ENCODE results near the gene UAP1L1. TPM values are rescaled to one million over a fixed set of nuclear protein-coding genes. Genes with fewer than 3 reads are reported as not detected.

Gene UAP1L1, protein sequence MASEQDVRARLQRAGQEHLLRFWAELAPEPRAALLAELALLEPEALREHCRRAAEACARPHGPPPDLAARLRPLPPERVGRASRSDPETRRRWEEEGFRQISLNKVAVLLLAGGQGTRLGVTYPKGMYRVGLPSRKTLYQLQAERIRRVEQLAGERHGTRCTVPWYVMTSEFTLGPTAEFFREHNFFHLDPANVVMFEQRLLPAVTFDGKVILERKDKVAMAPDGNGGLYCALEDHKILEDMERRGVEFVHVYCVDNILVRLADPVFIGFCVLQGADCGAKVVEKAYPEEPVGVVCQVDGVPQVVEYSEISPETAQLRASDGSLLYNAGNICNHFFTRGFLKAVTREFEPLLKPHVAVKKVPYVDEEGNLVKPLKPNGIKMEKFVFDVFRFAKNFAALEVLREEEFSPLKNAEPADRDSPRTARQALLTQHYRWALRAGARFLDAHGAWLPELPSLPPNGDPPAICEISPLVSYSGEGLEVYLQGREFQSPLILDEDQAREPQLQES
- total RNA-seq (10 to 100 TPM in 1 of 6 donors, 1 to 10 TPM in 5; 5.2 to 13.6 (median 5.9) TPM), polyA plus RNA-seq (10 to 100 TPM; 10.5 to 14.4 TPM)

DNA sequence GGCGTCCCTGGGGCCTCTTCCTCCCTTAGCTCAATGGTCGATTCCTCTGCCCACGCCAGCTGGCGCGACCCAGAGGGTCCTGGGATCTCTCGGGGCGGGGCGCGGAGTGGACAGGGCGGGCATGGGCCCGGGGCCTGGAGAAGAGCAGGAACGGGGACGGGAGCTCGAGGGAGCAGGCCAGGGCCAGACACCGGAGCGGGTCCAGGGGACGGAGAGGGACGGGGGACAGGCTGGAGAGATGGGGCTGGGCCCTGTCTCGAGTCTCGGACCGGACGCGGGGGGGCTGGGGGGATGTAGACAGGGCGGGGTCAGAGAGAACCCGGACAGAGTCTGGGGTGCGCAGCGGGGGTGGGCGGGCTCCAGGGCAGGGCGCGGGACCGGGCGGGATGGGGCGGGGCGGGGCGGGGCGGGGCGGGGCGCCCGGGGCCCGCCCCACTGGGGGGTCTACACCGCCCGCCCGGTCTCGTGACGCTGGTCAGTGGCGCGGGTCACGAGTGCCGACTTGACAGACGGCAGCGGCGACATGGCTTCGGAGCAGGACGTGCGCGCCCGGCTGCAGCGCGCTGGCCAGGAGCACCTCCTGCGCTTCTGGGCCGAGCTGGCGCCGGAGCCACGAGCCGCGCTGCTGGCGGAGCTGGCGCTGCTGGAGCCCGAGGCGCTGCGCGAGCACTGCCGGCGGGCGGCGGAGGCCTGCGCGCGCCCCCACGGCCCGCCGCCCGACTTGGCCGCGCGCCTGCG is at the start of gene UAP1L1:
UAP1L1 (plus strand) TSS at position 508 of the 738 bp plus-strand sequence; CDS start at position 524, 16 bp downstream.
- ATAC-seq = peak; percentile 52 to 77 (median 66)
- WGBS, 2 donors = 2 to 5% methylated on average over 32 to 84 of the region's 87 CpGs
- H3K27ac ChIP-seq = peak within 1 kb of the TSS in 1 of 4 donors; percentile 38

DNA sequence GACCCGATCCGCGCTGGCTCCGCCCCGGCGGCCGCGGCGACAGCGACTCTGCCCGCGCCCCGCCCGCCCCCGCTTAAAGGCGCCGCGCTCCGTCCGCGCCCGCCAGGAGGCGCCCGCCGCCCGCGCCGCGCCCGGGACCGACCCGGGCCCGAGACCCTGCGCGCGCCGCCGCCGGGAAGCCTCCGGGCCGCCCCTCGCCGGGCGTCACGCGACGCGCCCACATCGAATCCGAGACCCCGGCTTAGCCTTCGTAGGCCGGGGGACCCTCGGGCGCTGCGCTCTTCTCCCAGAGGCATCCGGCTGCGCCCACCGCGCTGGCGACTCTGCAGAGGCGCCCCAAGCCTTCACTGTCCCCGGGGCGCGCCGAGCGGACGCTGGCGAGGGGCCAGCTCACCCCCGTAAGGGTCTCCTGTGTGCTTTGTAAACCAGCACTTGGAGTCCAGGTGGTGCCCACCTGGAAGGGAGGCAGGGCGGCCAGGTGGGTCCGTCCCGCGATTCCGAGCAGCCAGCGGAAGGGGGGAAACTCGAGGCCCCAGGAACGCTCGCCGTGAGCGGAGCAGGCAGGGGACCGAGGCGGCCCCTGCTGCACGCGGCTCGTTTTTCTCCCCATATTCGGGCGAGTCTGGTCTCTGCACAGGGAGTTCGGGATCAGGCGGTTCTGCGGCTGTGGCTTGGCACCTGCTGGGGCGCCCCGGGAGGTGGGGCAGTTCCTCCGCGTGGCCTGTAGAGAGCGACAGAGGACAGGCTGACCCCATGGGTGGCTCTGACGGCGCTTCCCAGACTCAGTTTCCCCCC is 48.9 kb upstream of the UAP1L1 start:
- no peak for FAIRE-seq
- H3K27me3 ChIP-seq = no peaks in the 10 kb centered on the region
- H3K27ac ChIP-seq = peak overlapping the region; percentile 13 to 54 (median 30)
- H3K9me3 ChIP-seq = no peaks in the 10 kb centered on the region
- peaks cover 15 to 21% (median 17%) of the 10 kb centered on the region in 3 donors for H3K4me1 ChIP-seq
- peak in 5 of 6 donors; percentile 59 to 90 (median 71) for DNase-seq
- ATAC-seq = peak; percentile 68 to 77 (median 72)
- intact Hi-C loops (cut with DNase I) = loop anchor here in 1 of 3 donors (10.0 kb wide), 1 partner anchor 74 kb away; the partner anchor contains the start of gene LCN12
- TF ChIP-seq, protein P1, sequence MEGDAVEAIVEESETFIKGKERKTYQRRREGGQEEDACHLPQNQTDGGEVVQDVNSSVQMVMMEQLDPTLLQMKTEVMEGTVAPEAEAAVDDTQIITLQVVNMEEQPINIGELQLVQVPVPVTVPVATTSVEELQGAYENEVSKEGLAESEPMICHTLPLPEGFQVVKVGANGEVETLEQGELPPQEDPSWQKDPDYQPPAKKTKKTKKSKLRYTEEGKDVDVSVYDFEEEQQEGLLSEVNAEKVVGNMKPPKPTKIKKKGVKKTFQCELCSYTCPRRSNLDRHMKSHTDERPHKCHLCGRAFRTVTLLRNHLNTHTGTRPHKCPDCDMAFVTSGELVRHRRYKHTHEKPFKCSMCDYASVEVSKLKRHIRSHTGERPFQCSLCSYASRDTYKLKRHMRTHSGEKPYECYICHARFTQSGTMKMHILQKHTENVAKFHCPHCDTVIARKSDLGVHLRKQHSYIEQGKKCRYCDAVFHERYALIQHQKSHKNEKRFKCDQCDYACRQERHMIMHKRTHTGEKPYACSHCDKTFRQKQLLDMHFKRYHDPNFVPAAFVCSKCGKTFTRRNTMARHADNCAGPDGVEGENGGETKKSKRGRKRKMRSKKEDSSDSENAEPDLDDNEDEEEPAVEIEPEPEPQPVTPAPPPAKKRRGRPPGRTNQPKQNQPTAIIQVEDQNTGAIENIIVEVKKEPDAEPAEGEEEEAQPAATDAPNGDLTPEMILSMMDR (IDR thresholded peaks at IDR 0.05) = peak in 2 of 4 donors; percentile 9 to 27
- peak overlapping the region; percentile 49 to 68 (median 58) for H3K4me3 ChIP-seq
- WGBS, 2 donors = 0% methylated on average over 67 to 98 of the region's 98 CpGs
- H3K36me3 ChIP-seq = no peaks in the 10 kb centered on the region

More for the DNA sequence above, at the start of gene UAP1L1:
- DNase-seq (peak; percentile 62 to 90 (median 78)), FAIRE-seq (no peak)
- Histone ChIP-seq H3K4me3 (peak within 1 kb of the TSS; percentile 47 to 67 (median 52)), H3K4me1 (peaks cover 0 to 8% (median 0%) of the 10 kb centered on the region in 3 donors), H3K36me3 (no peaks in the 10 kb centered on the region), H3K9me3 (no peaks in the 10 kb centered on the region), H3K27me3 (no peaks in the 10 kb centered on the region)
- TF ChIP-seq, protein P1 (IDR thresholded peaks at IDR 0.05) = no peak
- intact Hi-C loops (cut with DNase I) = no loop called here

DNA sequence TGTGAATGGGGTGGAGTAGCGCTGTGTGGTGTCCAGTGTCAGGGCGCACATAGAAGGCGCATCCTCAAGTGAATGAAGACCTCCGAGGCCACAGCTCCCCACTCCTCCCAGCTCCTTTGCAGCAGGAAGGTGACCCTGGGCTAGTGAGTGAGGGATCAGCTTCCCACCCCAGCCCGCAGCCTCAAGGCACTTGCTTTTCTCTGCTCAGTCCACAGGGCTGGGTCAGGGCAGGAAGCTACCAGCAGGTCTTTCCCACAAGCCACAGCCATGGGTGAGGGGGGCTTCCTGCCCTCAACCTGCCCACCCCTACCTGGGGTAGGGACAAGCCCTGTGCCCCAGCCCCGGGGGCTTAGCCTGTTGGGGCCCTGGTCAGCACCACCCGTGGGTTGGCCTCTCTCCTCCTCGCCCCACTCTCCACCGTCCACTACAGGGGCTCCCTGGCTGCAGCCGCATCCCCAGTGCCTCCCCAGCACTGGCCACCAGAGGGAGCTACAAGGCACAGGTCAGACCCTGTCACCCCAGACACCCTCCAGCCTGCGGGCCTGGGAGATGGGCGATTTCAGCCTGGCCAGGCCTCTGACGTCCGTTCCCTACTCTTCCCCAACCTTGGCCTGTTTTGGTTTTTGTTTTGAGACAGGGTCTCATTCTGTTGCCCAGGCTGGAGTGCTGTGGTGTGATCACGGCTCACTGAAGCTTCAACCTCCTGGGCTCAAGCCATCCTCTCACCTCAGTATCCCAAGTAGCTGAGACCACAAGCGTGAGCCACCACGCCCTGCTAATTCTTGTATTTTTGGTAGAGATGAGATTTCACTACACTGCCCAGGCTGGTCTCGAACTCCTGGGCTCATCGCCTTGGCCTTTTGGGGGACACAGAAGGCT is 48.0 kb upstream of the UAP1L1 start:
- peak; percentile 59 to 76 (median 70) for ATAC-seq
- H3K4me1 ChIP-seq = peaks cover 15 to 21% (median 17%) of the 10 kb centered on the region in 3 donors
- TF ChIP-seq, protein P1 (IDR thresholded peaks at IDR 0.05) = peak; percentile 78 to 91 (median 88)
- intact Hi-C loops (cut with DNase I) = loop anchor here in 1 of 3 donors (10.0 kb wide), 1 partner anchor 74 kb away; the partner anchor contains the start of gene LCN12
- WGBS, 2 donors = 24 to 30% methylated on average over 19 of the region's 19 CpGs
- no peak overlapping the region for H3K27ac ChIP-seq
- H3K9me3 ChIP-seq = no peaks in the 10 kb centered on the region
- no peaks in the 10 kb centered on the region for H3K36me3 ChIP-seq
- DNase-seq = peak in 5 of 6 donors; percentile 66 to 92 (median 79)
- H3K4me3 ChIP-seq = peak overlapping the region in 3 of 4 donors; percentile 49 to 68 (median 64)
- no peak for FAIRE-seq
- H3K27me3 ChIP-seq = no peaks in the 10 kb centered on the region

All from pancreas (tissue), 10 donors.